ENCODE data around the gene CDK11B.

Gene CDK11B

DNA sequence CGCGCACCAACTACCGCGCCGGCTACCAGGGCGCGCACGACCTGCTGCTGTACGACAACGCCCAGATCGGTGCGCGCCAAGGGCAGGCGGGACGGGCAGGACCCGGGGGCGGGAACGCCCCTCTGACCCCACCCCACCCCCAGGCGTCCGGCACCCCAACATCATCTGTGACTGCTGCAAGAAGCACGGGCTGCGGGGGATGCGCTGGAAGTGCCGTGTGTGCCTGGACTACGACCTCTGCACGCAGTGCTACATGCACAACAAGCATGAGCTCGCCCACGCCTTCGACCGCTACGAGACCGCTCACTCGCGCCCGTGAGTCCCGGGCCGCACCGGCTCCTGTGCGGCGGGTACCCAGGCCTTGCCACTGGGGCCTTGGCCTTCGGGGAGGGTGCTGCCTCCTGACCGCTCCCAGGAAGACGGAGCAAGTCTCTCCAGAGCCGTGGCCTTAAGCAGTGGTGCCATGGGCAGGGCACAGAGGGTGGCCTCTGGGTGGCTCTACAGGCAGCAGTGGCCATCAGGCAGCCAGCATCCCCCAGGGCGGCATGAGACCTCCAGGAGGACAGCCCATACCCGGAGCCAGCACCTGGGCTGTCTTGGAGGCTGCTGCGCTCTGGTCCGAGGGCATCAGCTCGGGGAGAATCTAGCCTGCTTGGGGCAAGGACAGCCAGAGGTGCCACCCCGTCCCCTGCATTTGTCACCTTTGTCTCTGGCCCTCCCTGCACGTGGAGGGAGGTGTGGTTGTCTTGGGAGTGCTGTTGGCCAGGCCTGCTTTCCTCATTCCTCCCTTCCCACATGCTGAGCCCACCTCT lies 35.0 kb downstream of the CDK11B start:
- CTCF ChIA-PET = no interaction called here
- DNase-seq (ENCODE audit: extremely low spot score) = no peak
- POLR2A ChIA-PET = no interaction called here
- TF ChIP-seq, protein P1, sequence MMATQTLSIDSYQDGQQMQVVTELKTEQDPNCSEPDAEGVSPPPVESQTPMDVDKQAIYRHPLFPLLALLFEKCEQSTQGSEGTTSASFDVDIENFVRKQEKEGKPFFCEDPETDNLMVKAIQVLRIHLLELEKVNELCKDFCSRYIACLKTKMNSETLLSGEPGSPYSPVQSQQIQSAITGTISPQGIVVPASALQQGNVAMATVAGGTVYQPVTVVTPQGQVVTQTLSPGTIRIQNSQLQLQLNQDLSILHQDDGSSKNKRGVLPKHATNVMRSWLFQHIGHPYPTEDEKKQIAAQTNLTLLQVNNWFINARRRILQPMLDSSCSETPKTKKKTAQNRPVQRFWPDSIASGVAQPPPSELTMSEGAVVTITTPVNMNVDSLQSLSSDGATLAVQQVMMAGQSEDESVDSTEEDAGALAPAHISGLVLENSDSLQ (IDR thresholded peaks at IDR 0.05) = no peak
- TF ChIP-seq FOXA1 (IDR thresholded peaks at IDR 0.05) (no peak), LEF1 (IDR thresholded peaks at IDR 0.05; ENCODE audit: borderline replicate concordance) (no peak), CTBP1 (IDR thresholded peaks at IDR 0.05; ENCODE audit: borderline replicate concordance) (no peak)

DNA sequence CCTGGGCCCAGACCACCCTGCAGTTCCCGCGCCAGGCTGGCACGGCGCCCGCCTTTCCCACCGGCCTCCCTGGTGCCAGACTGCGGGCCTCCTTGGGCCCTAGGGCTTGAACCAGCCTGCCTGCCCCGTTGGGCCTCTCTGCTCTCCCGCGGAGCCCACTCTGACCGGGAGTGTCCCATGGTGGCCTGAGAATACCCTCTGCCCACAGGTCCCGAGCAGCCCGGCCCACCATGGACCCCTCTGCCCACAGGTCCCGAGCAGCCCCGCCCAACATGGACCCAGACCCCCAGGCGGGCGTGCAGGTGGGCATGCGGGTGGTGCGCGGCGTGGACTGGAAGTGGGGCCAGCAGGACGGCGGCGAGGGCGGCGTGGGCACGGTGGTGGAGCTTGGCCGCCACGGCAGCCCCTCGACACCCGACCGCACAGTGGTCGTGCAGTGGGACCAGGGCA lies 35.6 kb downstream of the CDK11B start:
- DNase-seq (ENCODE audit: extremely low spot score) = no peak
- CTCF ChIA-PET = no interaction called here

DNA sequence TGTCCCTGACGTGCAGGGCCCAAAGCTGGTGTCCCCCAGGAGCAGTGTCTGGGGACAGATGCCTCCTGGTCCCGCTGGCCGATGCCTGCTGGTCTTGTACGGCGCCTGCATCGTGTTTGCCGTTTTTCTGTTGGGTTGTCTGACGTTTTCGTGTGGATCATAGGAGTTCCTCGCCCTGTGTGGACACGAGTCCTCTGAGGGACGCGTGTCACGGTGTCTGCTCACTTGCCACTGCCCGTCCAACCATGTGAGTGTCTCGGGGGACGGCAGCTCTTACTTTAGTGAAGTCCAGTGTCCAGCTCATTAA lies 36.1 kb downstream of the CDK11B start:
- DNase-seq (ENCODE audit: extremely low spot score) = no peak
- TF ChIP-seq LEF1 (IDR thresholded peaks at IDR 0.05; ENCODE audit: borderline replicate concordance) = no peak
- ChIA-PET POLR2A (interaction anchor here (1.0 kb wide), 1 partner anchor 25 kb away, joined by 3 read pairs; no protein-coding TSS in a partner anchor), CTCF (no interaction called here)

More for the DNA sequence above, 35.6 kb downstream of the CDK11B start:
- TF ChIP-seq ARNT (IDR thresholded peaks at IDR 0.05) (no peak), ZNF384 (IDR thresholded peaks at IDR 0.05) (no peak), NFRKB (IDR thresholded peaks at IDR 0.05) (no peak), FOXM1 (IDR thresholded peaks at IDR 0.05; ENCODE audit: borderline replicate concordance) (no peak), SUZ12 (IDR thresholded peaks at IDR 0.05) (no peak), FOXA1 (IDR thresholded peaks at IDR 0.05) (no peak), LEF1 (IDR thresholded peaks at IDR 0.05; ENCODE audit: borderline replicate concordance) (no peak), L3MBTL2 (conservative IDR thresholded peaks at IDR 0.05) (no peak), SP1 (IDR thresholded peaks at IDR 0.05) (no peak), HDGF (IDR thresholded peaks at IDR 0.05; ENCODE audit: borderline replicate concordance) (no peak), CTBP1 (IDR thresholded peaks at IDR 0.05; ENCODE audit: borderline replicate concordance) (no peak), FOXK2 (IDR thresholded peaks at IDR 0.05) (no peak), TARDBP (IDR thresholded peaks at IDR 0.05) (no peak), BHLHE40 (IDR thresholded peaks at IDR 0.05; ENCODE audit: borderline replicate concordance) (no peak), ELF4 (IDR thresholded peaks at IDR 0.05) (no peak)
- TF ChIP-seq, protein P1 (IDR thresholded peaks at IDR 0.05) = no peak
- POLR2A ChIA-PET = no interaction called here

DNA sequence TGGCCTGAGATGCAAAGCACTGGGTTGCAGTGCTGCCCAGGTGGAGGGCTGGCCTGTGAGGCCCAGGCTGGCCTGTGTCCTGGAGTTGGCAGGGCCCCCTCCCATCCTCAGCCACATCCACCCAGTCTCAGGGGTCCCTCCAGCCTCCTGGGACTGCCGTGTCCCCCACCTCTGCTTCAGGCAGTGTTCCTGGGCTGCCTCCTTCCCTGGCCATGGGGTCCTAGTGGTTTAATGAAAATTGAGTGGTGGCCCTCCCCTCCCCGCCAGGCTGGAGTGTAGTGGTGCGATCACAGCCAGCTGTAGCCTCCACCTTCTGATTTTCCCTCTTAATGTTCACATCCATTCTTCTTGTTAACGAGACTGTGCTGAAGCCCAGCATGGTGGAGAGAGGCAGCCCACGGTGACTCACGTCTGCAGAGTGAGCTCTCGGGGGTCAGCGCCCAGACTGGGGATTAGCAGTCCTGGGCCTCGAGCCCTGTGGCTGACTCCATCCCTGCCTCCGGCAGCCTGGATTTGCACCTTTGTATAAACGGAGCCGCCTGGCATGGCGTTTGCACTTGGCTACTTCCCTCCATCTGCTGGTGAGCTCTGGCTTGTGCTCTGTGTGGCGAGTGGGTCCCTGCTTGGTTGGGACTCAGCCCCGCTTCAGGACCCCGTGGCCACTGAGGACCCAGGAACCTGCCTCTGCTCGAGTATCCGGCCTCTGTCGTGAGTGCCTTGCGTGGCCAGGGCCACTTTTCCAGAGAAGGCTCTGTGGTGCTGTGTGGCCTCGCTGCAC lies 36.6 kb downstream of the CDK11B start:
- DNase-seq (ENCODE audit: extremely low spot score) = no peak
- ChIA-PET POLR2A (interaction anchor here (1.0 kb wide), 1 partner anchor 25 kb away, joined by 3 read pairs; no protein-coding TSS in a partner anchor), CTCF (no interaction called here)
- TF ChIP-seq ZNF384 (IDR thresholded peaks at IDR 0.05) (no peak), NFRKB (IDR thresholded peaks at IDR 0.05) (no peak), SP1 (IDR thresholded peaks at IDR 0.05) (no peak), L3MBTL2 (conservative IDR thresholded peaks at IDR 0.05) (no peak), HDGF (IDR thresholded peaks at IDR 0.05; ENCODE audit: borderline replicate concordance) (no peak), FOXK2 (IDR thresholded peaks at IDR 0.05) (no peak), FOXA1 (IDR thresholded peaks at IDR 0.05) (no peak), SUZ12 (IDR thresholded peaks at IDR 0.05) (no peak), BHLHE40 (IDR thresholded peaks at IDR 0.05; ENCODE audit: borderline replicate concordance) (no peak), FOXM1 (IDR thresholded peaks at IDR 0.05; ENCODE audit: borderline replicate concordance) (no peak), ELF4 (IDR thresholded peaks at IDR 0.05) (no peak), LEF1 (IDR thresholded peaks at IDR 0.05; ENCODE audit: borderline replicate concordance) (no peak), TARDBP (IDR thresholded peaks at IDR 0.05) (no peak), ARNT (IDR thresholded peaks at IDR 0.05) (no peak), CTBP1 (IDR thresholded peaks at IDR 0.05; ENCODE audit: borderline replicate concordance) (no peak)
- TF ChIP-seq, protein P1 (IDR thresholded peaks at IDR 0.05) = no peak

DNA sequence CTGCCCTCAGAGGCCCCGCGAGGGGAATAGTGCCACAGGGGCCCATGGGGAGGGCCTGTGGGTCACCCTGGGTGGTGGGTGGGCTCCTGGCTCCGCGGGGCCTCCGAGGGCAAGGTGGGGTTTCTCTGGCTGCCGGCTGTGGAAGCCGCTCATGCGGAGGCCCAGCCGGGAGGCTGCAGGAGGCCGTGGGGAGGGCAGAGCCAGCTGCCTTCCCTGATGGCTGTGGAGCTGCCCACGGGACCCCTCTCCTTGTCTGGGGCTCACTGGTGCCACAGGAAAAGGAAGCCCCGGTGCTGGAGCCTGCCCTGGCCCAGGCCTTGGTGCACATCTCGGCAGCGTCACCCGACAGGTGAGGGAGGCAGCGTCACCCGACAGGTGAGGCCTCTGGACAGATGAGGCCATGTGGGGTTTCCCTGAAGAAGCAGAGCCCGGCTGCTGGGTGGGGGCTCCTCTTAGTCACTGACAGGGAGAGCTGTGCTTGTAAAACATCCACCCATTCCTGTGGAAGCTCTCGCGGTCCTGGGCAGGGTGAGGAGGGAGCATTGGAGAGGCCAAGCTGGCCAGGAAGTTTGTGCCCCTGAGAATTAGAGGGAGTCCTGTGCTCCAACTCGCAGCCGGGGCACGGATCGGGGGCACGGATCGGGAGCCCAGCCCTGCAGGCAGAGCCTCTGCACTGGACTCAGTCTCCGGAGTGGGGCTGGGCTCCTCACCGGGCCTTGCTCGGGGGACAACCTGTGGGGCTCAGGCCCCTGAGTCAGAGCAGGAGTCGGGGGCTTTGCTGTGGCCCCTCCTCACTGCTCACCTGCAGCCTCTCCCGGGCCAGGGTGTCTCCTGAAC lies 37.4 kb downstream of the CDK11B start:
- DNase-seq (ENCODE audit: extremely low spot score) = no peak
- ChIA-PET POLR2A (no interaction called here), CTCF (no interaction called here)
- no peak for TF ChIP-seq ELF4 (IDR thresholded peaks at IDR 0.05)
- TF ChIP-seq ARNT (IDR thresholded peaks at IDR 0.05) = no peak
- no peak for TF ChIP-seq FOXA1 (IDR thresholded peaks at IDR 0.05)
- no peak for TF ChIP-seq FOXM1 (IDR thresholded peaks at IDR 0.05; ENCODE audit: borderline replicate concordance)
- TF ChIP-seq BHLHE40 (IDR thresholded peaks at IDR 0.05; ENCODE audit: borderline replicate concordance) = no peak
